ENCODE results near the gene RTN4RL2. TPM values are rescaled to one million over a fixed set of nuclear protein-coding genes. Genes with fewer than 3 reads are reported as not detected.
A peak's percentile ranks its signal among the peaks of the same experiment; 100 is the strongest.

The RTN4RL2 gene
- total RNA-seq, 4 donors from 2014 or later: 0.12 to 2.3 (median 0.27) TPM; not detected in 1

DNA sequence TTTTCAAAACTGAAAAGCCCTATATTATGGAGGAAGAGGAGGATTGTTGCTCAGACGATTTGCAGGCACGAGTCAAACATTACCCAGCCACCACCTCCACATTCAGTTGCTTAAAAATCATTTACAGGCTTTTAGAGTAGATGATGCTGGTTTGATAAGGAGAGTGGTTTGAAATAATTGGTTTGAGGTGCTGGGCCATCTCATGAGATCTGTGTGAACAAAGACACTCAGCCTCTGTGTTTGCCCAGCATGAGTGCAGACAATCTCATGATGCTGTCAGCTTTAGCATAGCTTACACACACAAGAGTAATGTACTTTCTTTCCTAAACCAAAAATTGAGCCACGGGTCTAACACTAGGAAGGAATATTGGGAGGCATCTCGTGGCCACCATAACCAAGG lies 37.7 kb upstream of the RTN4RL2 start:
- peaks cover 13 to 54% (median 38%) of the 10 kb centered on the region in 3 donors for H3K4me1 ChIP-seq
- no peaks in the 10 kb centered on the region for H3K9me3 ChIP-seq
- no peak overlapping the region for H3K27ac ChIP-seq
- no peaks in the 10 kb centered on the region for H3K27me3 ChIP-seq
- WGBS, 2 donors (ENCODE audit: low coverage in 1 of 2): 77 to 78% methylated on average over 3 to 4 of the region's 4 CpGs
- no peak for ATAC-seq
- TF ChIP-seq, protein P1, sequence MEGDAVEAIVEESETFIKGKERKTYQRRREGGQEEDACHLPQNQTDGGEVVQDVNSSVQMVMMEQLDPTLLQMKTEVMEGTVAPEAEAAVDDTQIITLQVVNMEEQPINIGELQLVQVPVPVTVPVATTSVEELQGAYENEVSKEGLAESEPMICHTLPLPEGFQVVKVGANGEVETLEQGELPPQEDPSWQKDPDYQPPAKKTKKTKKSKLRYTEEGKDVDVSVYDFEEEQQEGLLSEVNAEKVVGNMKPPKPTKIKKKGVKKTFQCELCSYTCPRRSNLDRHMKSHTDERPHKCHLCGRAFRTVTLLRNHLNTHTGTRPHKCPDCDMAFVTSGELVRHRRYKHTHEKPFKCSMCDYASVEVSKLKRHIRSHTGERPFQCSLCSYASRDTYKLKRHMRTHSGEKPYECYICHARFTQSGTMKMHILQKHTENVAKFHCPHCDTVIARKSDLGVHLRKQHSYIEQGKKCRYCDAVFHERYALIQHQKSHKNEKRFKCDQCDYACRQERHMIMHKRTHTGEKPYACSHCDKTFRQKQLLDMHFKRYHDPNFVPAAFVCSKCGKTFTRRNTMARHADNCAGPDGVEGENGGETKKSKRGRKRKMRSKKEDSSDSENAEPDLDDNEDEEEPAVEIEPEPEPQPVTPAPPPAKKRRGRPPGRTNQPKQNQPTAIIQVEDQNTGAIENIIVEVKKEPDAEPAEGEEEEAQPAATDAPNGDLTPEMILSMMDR (IDR thresholded peaks at IDR 0.05): no peak
- no peak for TF ChIP-seq EP300 (IDR thresholded peaks at IDR 0.05)
- no peak for TF ChIP-seq POLR2AphosphoS5 (IDR thresholded peaks at IDR 0.05)
- no peak for TF ChIP-seq POLR2A (IDR thresholded peaks at IDR 0.05)
- no peak overlapping the region for H3K4me3 ChIP-seq
- H3K36me3 ChIP-seq: peaks cover 0 to 60% of the 10 kb centered on the region in 2 donors

DNA sequence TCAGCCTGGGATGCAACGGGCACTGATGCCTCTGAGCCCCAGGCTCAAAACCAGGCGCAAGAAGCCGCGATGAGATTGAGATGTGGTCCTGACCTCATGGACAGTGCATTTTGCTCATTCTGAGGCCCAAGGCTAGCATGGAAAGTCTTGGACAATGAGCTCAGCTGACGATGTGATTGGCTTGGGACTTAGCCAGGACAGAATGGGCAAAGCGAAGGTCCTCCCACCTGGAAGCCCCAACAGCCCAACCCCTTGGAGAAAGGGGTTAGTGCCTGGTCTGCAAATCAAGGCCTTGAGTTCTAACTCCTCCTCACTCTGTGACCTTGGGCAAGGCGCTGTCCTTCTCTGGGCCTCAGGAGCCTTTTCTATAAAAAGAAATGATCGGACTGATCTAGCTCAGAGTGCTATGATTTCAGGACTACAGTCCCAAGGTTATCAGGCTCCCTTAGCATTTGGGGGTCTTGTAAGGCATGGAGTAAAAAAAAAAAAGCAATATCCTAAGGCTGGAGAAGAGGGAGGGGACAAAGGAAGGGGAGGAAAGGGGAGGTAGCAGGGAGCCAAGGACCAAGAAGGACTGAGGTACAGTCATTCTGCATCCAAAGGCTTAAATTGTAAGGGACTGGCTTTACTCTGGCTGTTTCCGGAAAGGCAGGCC lies 36.1 kb upstream of the RTN4RL2 start:
- peaks cover 0 to 44% of the 10 kb centered on the region in 2 donors for H3K36me3 ChIP-seq
- H3K4me3 ChIP-seq: peak overlapping the region in 1 of 2 donors; percentile 66
- TF ChIP-seq POLR2A (IDR thresholded peaks at IDR 0.05) (no peak), POLR2AphosphoS5 (IDR thresholded peaks at IDR 0.05) (no peak), EP300 (IDR thresholded peaks at IDR 0.05) (no peak)
- TF ChIP-seq, protein P1 (IDR thresholded peaks at IDR 0.05): no peak
- ATAC-seq: no peak
- 67 to 86% methylated on average over 2 to 7 of the region's 9 CpGs for WGBS, 2 donors (ENCODE audit: low coverage in 1 of 2)
- H3K9me3 ChIP-seq: no peaks in the 10 kb centered on the region
- H3K27me3 ChIP-seq: no peaks in the 10 kb centered on the region
- H3K27ac ChIP-seq: peak overlapping the region; percentile 96 to 99 (median 98)
- peaks cover 18 to 70% (median 45%) of the 10 kb centered on the region in 3 donors for H3K4me1 ChIP-seq

DNA sequence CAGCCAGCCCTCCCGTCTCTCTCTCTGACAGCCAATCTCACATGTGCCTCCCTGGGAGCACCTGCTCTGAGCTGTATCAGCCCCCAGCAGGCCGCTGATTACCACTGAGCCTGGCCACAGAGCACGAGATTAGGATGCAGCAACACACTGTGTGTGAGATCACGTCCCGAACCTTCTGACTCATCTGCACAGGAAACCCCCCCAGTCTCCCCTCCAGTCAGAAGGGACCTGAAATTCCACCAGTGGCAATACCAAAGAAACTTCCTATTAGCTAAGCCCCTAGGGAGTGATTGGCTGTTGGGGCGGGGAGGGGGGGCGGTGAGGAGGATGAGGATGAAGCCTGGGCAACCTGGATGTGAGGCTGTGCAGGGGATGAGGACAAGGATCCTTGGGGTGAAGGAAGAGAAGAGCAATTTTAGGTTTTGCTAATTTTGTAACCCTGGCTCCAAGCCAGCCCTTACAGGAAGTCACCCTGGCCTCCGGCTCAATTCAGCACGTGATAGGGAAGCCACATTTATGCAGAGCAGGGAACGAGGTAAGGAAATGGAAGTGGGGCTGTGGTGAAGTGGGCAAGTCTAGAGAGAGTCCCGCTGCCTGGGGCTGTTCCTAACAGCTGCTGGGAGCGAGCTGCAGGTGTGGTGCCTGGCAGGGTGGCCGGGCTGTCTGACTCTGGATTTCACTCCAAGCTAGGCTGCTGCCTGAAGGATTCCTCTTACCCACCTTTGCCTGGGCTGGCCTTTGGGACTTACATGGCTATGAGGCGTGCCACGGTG lies 35.4 kb upstream of the RTN4RL2 start:
- TF ChIP-seq, protein P1 (IDR thresholded peaks at IDR 0.05): no peak
- TF ChIP-seq EP300 (IDR thresholded peaks at IDR 0.05): no peak
- peak; percentile 67 for TF ChIP-seq POLR2AphosphoS5 (IDR thresholded peaks at IDR 0.05)
- ATAC-seq: peak; percentile 79
- Histone ChIP-seq H3K4me1 (peaks cover 18 to 77% (median 45%) of the 10 kb centered on the region in 3 donors), H3K36me3 (peaks cover 0 to 37% of the 10 kb centered on the region in 2 donors), H3K27me3 (no peaks in the 10 kb centered on the region), H3K4me3 (peak overlapping the region in 1 of 2 donors; percentile 66), H3K27ac (peak overlapping the region; percentile 96 to 99 (median 98)), H3K9me3 (no peaks in the 10 kb centered on the region)
- 51% methylated on average over 2 of the region's 15 CpGs; no CpG with 5 or more reads in 1 of the 2 donors for WGBS, 2 donors (ENCODE audit: low coverage in 1 of 2)

DNA sequence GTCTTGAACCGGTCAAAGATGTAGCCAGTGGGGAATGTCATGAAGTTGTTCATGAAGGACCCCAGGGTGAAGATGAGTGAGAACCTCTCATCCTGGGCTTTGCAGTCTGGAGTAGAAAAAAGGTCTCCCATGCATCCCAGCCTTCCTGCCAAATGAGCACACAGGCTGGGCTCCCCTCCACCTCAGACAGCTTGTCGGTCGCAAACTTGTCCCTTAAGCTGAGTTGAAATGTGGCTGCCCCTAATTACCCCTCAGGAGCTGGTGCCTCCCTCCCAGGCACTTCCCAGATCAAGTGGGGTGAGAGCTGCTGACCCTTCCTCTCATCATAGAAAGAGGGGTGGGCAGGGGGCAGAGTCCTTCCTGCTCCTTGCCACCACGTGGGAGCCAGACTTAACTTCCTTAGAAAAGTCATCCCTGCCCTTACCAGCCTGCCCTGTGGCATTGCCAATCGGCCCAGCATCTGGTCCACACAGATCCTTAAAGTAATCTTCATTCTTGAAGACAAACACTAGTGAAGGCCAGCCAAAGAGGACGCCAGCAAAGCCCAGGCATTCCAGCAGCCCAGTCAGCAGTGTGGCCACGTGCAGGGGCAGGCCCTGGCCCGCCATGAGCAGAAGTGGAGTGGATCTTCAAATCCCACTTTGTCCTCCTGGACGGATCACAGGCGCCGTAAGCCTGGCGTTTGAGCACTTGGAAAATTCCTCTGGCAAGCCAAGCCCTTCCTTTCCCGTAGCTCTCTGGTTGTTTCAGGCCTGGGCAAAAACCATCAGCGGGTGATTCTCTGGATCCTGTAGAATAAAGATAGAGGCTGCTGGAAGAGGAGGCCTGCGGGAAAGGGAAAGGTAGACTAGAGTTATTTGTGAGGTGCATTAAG lies 34.5 kb upstream of the RTN4RL2 start:
- Histone ChIP-seq H3K27me3 (no peaks in the 10 kb centered on the region), H3K36me3 (peaks cover 0 to 29% of the 10 kb centered on the region in 2 donors), H3K4me1 (peaks cover 18 to 81% (median 45%) of the 10 kb centered on the region in 3 donors), H3K27ac (peak overlapping the region; percentile 96 to 99 (median 98)), H3K9me3 (no peaks in the 10 kb centered on the region), H3K4me3 (peak overlapping the region in 1 of 2 donors; percentile 66)
- ATAC-seq: peak; percentile 77
- TF ChIP-seq POLR2A (IDR thresholded peaks at IDR 0.05): no peak
- TF ChIP-seq POLR2AphosphoS5 (IDR thresholded peaks at IDR 0.05): peak; percentile 88
- TF ChIP-seq, protein P1 (IDR thresholded peaks at IDR 0.05): no peak
- TF ChIP-seq EP300 (IDR thresholded peaks at IDR 0.05): no peak
- WGBS, 2 donors (ENCODE audit: low coverage in 1 of 2): 36% methylated on average over 5 of the region's 15 CpGs; no CpG with 5 or more reads in 1 of the 2 donors

All from gastroesophageal sphincter (tissue), 4 donors.